ENCODE measurements around the gene TNFRSF9.
A peak's percentile ranks its signal among the peaks of the same experiment; 100 is the strongest.

Gene TNFRSF9

GRCh38 chr1:7916501-7916830 is 24.2 kb downstream of the TNFRSF9 start:
- no peak for DNase-seq (ENCODE audit: extremely low read depth, low read depth)
- no peak for TF ChIP-seq CTCF (IDR thresholded peaks at IDR 0.05; ENCODE audit: low read depth, low read length)

GRCh38 chr1:7915826-7916500 is 24.7 kb downstream of the TNFRSF9 start:
- no peak for DNase-seq (ENCODE audit: extremely low read depth, low read depth)
- TF ChIP-seq CTCF (IDR thresholded peaks at IDR 0.05; ENCODE audit: low read depth, low read length): no peak

GRCh38 chr1:7912743-7913557 is 27.7 kb downstream of the TNFRSF9 start:
- TF ChIP-seq CTCF (IDR thresholded peaks at IDR 0.05; ENCODE audit: low read depth, low read length): no peak
- DNase-seq (ENCODE audit: extremely low read depth, low read depth): no peak

- no peak for DNase-seq (ENCODE audit: extremely low read depth, low read depth)
- TF ChIP-seq CTCF (IDR thresholded peaks at IDR 0.05; ENCODE audit: low read depth, low read length): no peak
Observed at GRCh38 chr1:7912145-7912544, 28.5 kb downstream of the TNFRSF9 start.

- no peak for DNase-seq (ENCODE audit: extremely low read depth, low read depth)
- no peak for TF ChIP-seq CTCF (IDR thresholded peaks at IDR 0.05; ENCODE audit: low read depth, low read length)
Observed at GRCh38 chr1:7905262-7905661, 35.4 kb downstream of the TNFRSF9 start.

- peak; percentile 72 for TF ChIP-seq CTCF (IDR thresholded peaks at IDR 0.05; ENCODE audit: low read depth, low read length)
- peak; percentile 57 for DNase-seq (ENCODE audit: extremely low read depth, low read depth)
Observed at GRCh38 chr1:7902478-7903085, 38.1 kb downstream of the TNFRSF9 start.

GRCh38 chr1:7899741-7900140 is 40.9 kb downstream of the TNFRSF9 start:
- no peak for TF ChIP-seq CTCF (IDR thresholded peaks at IDR 0.05; ENCODE audit: low read depth, low read length)
- no peak for DNase-seq (ENCODE audit: extremely low read depth, low read depth)

All from AG09319 (cell line).